ENCODE data around the gene SRGAP3.

The SRGAP3 gene

DNA sequence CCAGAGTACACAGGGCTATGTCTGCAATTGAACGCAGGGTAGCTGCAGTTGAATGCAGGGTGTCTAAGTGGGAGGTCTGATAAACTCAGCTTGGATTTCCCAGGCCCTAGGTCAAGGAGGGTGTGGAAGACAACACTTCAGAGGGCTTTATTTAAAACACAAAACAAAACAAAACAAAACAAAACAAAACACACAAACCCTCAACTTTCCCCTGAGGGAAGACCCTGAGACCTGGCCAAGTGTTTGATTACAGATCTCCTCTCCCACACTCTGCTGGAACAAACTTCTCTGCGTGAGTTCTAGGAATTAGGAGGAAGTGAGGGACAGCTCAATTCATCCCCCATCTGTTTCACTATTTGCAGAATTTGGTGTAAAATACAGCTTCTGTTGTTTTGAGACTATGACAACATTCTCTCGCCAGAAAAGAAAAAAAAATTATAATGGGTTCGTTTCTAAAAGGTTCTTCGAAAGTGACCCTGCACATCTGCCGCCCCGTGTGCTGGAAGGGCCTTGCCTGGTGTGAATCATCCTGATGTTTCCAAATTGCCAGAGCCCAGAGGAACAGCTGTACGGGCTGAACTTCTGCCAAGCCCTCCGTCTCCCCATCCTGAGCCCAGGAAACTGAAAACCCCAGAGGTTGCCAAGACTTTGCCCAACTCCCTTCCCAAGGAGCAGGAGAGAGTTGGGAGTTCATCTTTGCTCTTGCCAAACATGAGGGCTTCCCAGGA, 212.9 kb downstream of the SRGAP3 start:
- DNase-seq: no peak

DNA sequence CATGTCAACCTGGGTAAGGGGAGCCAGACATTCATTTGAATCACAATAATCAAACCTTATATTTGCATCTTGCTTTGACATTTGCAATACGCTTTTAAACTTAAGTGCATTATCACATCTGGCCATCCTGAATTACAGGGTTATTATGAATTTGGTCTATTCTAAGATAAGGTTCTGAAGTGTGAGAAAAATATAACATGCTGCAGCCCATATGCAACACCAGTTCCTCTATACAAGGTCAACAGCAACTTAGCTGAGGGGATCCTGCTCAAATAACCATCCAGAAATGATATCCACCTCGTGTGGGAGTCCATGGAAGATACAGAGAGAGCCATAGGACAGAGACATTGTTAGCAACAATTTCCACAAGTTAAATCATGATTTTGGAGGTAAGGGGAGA, 213.5 kb downstream of the SRGAP3 start:
- no peak for DNase-seq

DNA sequence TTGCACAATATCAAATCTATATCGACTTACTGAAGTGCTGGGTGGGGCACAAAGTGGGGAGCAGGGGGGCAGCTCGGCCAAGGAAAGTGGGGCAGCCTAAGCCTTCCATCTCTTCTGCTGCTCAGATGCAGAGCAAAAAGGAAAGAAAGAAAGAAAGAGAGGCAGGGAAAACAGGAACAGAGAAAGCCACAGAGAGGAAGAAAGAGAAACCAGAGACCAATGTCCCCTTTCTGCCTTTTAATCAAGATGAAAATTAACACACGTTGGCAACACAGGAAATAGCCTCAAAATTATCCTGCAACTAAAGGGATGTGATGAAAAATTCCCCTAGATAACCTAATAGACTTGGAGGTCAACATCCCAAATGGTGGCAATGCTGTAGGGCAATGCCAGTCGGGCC, 214.0 kb downstream of the SRGAP3 start:
- no peak for DNase-seq

DNA sequence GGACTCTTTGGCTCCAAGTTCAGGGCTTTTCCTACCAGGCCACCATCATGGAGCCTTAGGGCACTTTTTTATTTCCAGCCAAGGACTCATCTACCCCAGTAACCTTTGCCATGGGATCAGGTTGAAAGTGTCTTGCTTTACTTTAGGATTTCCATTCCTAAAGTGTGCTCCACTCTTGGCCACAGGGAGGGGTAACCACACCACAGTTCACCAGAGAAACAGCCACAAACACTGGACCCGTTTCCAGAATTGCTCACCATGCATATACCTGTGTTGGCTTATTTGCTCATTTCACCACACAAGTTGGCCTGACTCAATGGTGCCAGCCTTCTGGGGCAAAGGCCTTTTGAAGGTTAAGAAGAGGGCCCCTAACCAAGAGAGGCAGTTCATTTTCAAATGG, 215.6 kb downstream of the SRGAP3 start:
- no peak for DNase-seq

DNA sequence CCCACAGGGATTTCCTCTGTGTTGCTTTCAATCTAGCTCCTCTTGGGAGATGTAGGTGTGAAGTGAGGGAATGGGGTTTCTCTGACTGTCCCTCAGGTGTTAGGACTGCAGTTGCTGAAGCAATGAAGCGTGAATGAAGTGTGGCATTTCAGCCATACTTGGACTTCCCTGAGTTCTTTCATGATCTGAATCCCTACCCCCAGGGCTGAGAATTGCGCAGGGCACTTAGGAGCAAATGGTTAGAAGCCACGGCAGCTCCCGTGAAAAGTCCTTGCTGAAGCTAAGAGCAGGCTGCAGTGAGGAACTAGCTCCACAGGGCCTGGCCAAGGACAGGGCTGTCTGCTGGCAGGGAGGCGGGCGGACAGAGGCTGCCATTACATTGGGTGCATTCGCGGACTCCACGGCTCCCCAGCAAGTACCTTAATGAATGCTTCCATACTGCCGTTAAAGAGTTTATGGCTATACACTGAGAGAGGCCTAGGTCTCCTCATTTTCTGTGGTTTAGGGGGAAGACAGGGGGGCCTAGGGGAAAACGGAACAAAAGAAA, 217.1 kb downstream of the SRGAP3 start:
- DNase-seq: no peak

DNA sequence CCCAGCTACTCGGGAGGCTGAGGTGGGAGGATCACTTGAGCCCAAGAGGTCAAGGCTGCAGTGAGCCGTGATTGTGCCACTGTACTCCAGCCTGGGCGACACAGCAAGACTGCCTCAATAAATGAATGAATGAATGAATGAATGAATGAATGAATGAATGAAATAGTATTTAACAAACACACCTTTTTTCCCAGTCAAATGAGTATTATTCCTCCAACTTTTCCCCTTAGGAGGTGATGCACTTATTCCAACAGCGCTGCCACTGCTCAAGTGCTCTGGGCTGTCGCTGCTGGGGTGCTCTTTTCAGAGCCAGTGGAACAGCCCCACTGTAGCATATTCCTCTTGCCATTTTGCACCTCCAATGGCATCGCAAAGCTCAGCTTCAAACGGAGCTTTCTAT, 219.4 kb downstream of the SRGAP3 start:
- no peak for DNase-seq

DNA sequence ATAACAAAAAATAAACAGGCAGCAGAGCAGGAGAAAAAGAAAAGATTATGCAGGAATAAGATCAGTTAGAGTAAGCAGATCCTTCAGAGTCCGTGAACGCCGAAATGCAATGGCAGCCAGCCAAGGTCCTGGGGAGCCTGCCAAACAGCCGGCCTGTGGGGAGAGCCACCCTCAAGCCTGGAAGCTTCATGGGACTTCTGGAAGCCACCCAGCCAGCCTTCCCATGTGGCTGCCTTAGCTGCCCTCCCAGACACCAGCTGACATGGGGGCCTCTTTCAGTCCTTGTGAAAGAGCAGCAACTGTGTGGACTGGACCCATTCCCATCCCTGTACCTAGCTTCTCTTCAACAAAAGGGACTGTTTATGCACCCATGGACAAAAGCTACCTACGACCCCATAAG, 221.3 kb downstream of the SRGAP3 start:
- DNase-seq: no peak

DNA sequence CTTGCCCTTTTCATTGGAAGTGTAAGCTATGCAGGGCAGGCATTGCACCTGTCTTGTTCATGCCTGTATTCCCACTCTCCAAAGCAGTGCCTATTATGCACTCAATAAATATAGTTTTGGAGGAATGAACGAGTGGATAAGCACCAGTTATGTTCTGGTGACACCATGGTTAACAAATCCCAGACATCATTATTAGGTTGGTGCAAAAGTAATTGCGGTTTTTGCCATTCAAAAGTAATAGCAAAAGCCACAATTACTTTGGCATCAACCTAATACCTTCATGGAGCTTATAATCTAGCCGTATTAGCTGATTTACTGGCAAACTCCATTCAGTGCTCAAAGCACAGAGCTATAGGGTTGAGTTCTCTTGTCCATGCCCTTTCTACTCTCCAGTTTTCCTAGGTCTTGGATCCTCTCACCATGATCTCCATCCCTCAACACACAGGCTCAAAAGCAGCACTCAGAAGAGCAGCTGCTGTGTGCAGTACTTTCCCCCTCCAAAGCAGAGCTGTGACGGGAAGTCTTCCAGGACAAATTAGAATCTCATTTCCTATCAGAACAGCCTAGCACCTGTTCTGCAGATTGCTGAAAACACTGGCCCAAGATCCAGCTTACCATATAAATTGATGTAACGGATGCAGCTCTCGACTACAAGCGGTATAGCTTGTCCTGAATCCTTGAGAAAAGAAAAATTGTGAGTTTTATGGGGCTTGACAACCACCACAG, 223.0 kb downstream of the SRGAP3 start:
- DNase-seq: no peak

DNA sequence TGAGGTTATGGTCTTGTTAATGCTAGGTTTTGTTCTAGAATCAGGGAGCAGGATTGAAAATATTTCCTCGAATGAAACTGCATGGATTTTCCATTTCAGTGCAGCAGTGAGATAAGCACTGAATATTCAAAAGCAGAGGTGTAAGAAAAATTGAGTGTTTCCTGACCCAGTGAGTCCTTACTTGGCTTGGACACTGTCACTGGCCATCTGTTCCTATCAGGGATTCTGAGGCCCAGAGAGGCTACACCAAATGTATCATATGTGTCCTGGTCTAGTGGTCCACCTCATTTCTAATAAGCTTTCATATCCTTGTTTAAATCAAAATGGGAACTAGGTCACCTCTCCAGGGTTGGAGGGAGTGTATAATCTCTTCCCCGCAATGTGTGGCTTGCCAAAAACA, 225.1 kb downstream of the SRGAP3 start:
- DNase-seq: no peak

DNA sequence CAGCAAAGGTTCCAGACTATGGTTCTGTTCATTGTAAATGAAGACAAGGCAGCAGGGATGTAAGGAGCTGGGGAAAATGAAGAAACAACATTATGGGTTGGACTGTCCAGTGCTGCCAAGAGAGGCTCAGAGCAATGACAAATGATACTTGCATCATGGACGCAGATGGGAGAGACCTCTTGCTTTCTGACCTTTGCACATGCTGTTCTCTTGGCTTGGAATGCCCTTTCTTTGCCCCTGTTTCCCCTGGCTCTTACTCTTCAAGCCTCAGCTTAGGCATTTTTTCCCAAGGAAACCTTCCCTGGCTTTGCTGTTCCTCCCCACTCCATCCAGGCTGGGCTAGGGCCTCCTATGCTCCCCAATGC, 226.2 kb downstream of the SRGAP3 start:
- no peak for DNase-seq

DNA sequence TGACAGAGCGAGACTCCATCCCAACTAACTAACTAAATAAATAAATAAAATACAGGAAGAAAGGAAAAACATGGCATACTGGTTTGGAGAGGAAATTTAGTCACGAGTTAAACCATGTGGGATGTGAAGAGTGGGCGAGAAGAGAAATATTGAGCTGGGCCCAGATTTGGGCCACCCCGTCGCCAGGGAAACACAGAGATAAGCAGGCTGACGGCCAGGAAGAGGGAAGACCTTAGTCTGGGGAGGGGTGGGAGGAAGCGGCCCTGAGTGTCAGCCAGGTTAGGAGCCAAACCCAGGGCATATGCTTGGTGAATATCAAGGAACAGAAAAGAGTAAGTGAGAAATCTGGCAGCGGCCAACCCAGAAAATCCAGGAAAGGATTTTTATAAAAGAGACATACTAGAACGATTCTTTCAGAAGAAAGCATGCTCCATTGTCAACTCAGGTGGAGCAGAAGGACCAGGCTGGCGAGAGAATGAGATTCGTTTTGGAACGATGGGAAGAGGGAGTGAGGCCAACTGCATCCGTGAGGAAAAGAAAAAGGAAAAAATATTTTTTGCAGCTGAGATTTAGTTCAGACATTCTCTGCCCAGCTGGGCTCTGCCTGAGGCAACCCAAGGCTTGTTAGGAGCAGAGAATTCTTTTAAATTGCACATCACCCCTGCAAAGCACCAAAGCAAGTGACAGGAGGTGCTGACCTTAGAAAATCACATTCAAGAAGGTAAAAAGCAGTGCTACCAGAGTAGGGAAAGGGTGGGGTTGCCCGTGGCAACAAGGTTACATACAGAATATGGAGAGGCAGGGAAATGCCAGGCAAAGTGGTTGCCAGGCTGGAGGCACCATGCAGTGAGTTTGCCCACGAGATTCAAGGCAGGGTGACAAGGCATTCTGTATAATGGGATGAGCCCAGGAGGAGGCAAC, 226.9 kb downstream of the SRGAP3 start:
- no peak for DNase-seq

DNA sequence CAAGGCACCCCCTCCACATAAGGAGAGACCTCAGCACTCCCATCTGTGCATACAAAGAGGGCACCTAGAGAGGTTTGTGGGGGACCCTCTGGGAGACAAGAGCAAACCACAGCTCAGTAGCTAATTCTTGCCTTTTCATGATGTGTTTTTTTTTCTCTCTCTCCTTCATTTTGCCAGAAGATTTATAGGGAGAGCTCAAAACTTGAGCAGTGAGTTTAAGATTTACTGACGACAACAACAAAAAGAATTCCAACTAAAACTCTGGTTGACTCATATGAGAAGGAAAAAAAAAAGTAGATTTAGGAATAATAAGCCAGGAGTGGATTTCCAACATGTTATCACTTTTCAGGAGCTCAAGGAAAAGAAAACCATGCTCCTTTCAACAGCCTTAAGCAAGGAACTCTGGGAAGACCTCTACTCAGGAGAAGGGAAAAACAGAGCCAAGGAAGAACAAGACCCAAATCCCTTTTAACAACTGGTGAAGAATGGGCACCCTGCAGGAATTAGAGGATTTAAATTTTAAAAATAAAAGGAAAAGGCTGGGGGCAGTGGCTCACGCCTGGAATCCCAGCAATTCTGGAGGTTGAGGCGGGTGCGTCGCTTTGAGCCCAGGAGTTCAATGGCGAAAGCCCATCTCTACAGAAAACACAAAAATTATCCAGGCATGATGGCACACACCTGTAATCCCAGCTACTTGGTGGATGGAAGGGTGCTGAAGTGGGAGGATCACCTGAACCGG, 228.0 kb downstream of the SRGAP3 start:
- DNase-seq: no peak

DNA sequence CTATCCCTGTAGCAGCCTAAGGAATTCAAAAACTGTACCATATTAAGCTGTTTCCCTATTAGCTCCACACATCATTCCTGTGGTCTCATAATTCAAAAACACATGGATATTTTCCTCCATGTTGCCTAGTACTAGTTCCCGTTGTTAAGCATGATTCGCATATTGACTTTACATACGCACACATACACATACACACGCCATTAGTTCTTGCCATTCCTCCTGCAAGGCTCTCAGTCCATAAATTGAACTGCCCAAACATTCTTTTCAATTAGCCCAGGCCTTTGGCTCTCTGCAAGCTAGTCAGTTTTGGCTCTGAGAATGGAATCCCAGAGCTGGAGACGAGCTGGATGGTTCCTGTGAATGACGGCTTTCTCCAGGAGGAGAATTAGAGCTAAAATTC, 229.0 kb downstream of the SRGAP3 start:
- no peak for DNase-seq

DNA sequence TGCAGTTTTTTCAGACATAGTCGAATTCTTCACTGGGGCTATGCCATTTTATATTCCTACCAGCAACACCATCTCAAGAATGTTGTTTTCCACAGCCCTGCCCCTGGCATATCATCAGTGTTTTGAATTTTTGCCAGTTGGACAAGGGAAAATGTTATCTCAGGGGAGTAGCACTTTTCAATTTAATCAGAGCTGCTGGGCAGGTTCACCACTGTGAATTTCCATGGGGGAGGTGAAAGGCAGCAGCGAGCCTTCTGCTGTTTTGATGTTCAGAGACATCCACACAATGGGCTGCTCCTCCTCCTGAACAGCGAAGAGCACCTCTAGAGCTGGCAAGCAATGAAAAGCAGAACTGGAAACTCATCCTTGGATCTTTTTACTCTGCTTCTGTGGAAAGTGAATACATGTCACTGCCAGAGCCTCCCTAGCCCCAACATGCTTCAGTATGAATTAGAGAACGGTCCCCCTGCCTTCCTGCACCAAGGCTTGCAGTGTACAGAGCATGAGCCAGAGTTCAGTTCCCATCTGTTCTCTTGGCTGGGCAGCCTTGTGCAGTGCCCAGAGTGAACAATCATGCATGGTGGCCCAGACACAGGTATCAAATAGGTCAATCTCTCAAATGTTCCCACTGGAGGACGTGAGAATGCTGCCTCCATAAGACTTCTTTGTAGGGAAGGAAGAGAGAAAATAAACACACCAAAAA, 230.0 kb downstream of the SRGAP3 start:
- no peak for DNase-seq

DNA sequence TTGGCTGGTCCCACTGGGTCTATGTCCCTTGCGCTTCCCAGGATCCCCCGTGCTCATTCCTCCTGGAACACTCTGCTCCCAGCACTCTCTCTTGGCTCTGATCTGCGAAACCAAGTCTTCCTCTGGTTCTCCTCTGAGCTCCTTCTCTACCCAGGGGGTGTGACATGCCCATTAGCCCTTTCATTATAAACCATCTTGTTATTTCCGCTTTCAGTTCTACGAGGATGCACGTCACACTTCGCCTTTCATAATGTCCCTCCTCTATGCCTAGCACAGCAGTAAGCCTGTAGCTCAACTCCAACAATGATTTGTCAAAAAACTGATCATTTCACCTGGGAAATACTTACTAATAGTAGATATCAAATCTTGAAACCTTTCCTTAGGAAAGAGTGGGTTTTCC, 234.2 kb downstream of the SRGAP3 start:
- no peak for DNase-seq

DNA sequence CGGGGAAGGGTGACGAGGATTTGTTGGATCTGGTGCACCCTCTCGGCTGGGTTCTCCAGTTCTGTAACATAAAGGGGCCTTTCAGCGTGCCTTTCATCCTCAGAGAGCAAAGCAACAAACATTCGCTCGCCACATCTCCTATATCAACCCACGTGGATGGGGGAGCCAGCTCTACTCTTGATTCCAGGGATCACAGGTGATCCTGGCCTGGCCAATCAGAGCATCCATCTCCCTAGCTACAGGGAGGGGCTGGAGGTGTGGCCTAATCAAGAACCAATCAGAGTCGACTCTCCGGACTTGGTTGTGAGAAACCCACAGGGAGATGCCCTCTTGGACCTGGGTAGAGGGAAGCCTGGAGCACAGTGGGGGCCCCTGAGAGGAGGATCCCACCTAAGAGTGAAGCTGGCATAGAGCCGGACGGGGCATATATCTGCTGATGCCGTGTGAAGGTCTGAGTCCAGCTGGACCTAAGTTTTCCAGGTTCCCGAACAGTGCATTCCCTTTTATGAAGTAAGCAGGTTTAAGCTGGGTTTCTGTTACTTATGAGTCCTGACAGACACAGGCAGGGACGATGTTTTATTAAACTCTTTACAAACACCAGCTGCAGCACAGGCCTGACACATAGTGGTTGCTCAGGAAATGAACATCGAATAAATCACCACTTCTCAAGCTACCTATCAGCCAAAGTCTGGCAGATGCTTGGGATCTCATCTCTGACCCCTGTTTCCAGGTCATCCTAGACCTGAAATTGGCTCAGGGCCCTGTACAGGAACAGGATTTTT, 235.5 kb downstream of the SRGAP3 start:
- no peak for DNase-seq

DNA sequence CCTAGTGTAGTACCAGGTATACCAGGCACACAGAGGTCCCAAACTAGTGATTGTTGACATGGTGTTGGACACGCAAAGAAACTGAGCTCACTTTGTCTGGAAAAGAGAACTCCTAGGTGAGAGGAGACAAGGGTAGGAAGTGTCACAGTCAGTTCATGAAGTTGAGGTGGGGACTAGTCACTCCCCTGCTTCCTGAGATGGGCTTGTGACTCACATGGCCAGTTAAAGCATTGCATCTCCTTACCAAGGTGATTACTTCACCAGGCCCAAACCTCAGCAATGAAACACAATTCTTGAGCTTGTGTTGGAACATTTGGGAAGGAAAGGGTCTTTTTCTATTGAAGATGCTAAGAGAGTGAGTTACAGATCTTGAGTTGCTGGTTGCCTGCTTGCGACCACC, 236.9 kb downstream of the SRGAP3 start:
- no peak for DNase-seq

DNA sequence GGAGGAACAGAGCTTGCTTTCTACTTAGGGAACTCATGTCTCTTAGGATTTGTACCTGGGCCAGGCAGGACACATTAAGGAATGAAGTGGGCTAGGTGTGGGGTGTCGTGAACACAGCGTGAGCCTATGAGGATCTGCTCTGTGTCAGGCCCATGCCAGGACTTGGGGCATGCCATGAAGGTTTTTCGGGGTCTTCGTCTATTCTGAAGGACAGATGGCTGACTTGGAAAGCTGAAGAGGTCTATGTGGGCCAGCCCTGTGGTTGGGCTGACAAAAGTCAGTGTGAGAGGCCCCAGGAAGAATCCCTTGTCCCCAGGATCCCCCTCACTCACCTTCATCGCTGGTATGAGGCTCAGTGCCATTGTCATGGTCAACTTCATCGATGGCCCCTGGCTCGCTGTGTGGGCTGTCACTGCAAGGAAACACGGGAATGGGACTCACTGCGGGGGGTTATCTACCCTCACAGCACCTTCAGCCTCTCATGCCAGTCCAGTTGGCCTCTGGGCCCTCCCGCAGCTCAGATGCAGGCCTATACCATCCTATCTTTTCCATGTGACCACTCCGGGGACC, 239.4 kb downstream of the SRGAP3 start:
- DNase-seq: no peak

DNA sequence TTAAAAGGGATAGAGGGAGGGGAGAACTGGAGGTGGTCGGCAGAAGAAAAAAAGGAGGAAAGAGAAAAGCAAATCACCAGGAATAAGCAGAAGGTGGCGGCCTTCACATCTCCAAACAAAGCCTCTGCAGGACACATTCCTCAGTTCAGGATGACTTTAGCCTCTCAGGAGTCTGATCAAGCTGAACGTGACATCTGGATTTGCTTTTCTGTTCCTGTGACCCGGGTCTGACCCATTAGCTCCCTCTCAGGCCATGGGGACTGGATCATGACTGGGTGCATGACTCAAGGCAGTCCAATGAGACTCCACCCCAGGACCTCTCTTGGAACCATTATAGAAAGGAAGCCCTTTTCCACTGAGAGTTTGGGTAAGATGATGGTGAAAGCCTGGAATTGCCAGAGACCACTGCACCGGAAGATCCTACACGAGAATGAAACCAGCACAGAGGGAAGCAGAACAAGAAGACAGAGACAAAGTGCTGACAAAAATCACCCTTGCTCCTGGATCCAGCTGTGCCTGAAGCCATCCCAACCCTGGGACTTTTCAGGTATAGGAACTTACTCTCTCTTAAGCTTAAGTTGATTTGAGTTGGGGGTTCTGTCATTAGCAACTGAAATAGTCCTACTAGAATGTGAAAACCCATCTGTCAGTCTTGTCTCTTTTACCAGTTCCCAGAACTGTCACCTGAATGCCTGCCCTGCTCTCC, 240.7 kb downstream of the SRGAP3 start:
- no peak for DNase-seq

DNA sequence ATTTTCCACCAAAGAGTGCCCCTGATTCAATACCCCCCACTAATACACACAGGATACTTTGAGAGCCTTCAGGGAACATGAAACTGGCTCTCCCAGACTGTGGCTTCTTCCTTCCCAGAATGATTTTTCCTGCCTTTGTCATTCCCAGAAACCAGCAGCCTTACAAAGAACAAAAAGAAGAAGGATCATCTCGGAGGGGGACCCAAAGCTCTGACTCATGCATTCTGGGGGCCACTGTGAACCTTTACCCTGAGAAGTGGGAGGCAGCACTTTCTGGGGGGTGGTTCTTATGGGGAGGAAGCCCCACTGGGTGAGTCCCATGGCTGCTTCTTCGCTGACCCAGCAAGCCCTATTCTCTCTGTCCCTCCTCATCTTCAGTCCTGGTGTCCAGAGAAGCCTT, 241.5 kb downstream of the SRGAP3 start:
- no peak for DNase-seq
